OCI-LY3 (cell line): ENCODE results near the gene RAB3GAP2.

ENCODE experiments used
- H2AFZ ChIP-seq: fragments of 200-600, 300-600 bp; shearing (Covaris generic); 2 replicates; pipeline ENCODE4 v1.6.0; 2014; ENCODE audit warnings: antibody characterized with exemption, low read depth, low read length
- H3K27ac ChIP-seq: fragments of 200-600, 300-600 bp; sonication (generic); 2 replicates; pipeline ENCODE4 v1.5.1; 2014; ENCODE audit warnings: mild to moderate bottlenecking, low read length, moderate library complexity, mixed read lengths
- H3K27me3 ChIP-seq: fragments of 200-600, 300-600 bp; sonication (generic); 2 replicates; pipeline ENCODE4 v1.6.1; 2014; ENCODE audit warnings: low read depth, low read length, mixed read lengths
- H3K36me3 ChIP-seq: fragments of 200-600, 300-600 bp; sonication (generic); replicated peaks from 2 replicates; pipeline ENCODE3; 2014; ENCODE audit warnings: low read depth, low read length, mixed read lengths
- H3K4me1 ChIP-seq: fragments of 300-600, 200-600 bp; sonication (generic); 2 replicates; pipeline ENCODE4 v1.6.1; 2014; ENCODE audit warnings: low read length, mixed read lengths
- H3K4me2 ChIP-seq: fragments of 200-600, 300-600 bp; sonication (generic); 2 replicates; pipeline ENCODE4 v1.6.1; 2014; ENCODE audit warnings: low read length, mixed read lengths
- H3K4me3 ChIP-seq: fragments of 300-600, 200-600 bp; sonication (generic); 2 replicates; pipeline ENCODE4 v1.5.1; 2014; ENCODE audit warnings: antibody characterized with exemption, mild to moderate bottlenecking, low read length, moderate library complexity
- H3K79me2 ChIP-seq: fragments of 300-600, 200-600 bp; shearing (Covaris generic); 2 replicates; pipeline ENCODE4 v1.6.1; 2014; ENCODE audit warnings: mild to moderate bottlenecking, low read length, mixed read lengths
- H3K9ac ChIP-seq: fragments of 300-600, 200-600 bp; shearing (Covaris generic); 2 replicates; pipeline ENCODE4 v1.6.0; 2014; ENCODE audit warnings: mild to moderate bottlenecking, low read length, moderate library complexity
- H3K9me3 ChIP-seq: fragments of 200-600, 300-600 bp; shearing (Covaris generic); 2 replicates; pipeline ENCODE4 v1.6.1; 2014; ENCODE audit warnings: low read length, mixed read lengths; ENCODE audit not compliant: insufficient read depth
- H4K20me1 ChIP-seq: fragments of 200-600, 300-600 bp; sonication (generic); 2 replicates; pipeline ENCODE4 v1.6.1; 2016; ENCODE audit warnings: low read length, mixed read lengths; ENCODE audit not compliant: insufficient read depth
- CTCF ChIP-seq: fragments of 200-600, 300-600 bp; sonication (generic); IDR thresholded peaks from 2 replicates; pipeline ENCODE4 v1.5.1; 2014; ENCODE audit warnings: antibody characterized with exemption, low read length, low read depth
- EZH2phosphoT487 ChIP-seq: fragments of 200-600 bp; shearing (Covaris generic); IDR thresholded peaks from 2 replicates; pipeline ENCODE4 v1.6.1; 2018; ENCODE audit warnings: antibody characterized with exemption, mixed run types, low read depth

RAB3GAP2 gene

GRCh38 chr1:220186752-220187151 is 85.5 kb downstream of the RAB3GAP2 start:
- Histone ChIP-seq H3K4me1 (no peaks in the 10 kb centered on the region), H4K20me1 (no peaks in the 10 kb centered on the region), H3K4me3 (no peak overlapping the region), H3K27ac (no peak overlapping the region), H3K4me2 (no peak overlapping the region), H3K27me3 (no peaks in the 10 kb centered on the region), H3K79me2 (no peaks in the 10 kb centered on the region), H2AFZ (no peak overlapping the region), H3K9ac (no peak overlapping the region), H3K9me3 (no peaks in the 10 kb centered on the region), H3K36me3 (peaks cover 54% of the 10 kb centered on the region)
- no peak for TF ChIP-seq CTCF
- no peak for TF ChIP-seq EZH2phosphoT487

- Histone ChIP-seq H3K36me3 (peaks cover 55% of the 10 kb centered on the region), H3K27ac (no peak overlapping the region), H4K20me1 (no peaks in the 10 kb centered on the region), H3K4me1 (no peaks in the 10 kb centered on the region), H3K4me2 (no peak overlapping the region), H3K9ac (no peak overlapping the region), H3K79me2 (no peaks in the 10 kb centered on the region), H3K27me3 (no peaks in the 10 kb centered on the region), H3K4me3 (no peak overlapping the region), H2AFZ (no peak overlapping the region), H3K9me3 (no peaks in the 10 kb centered on the region)
- TF ChIP-seq EZH2phosphoT487, result no peak
- no peak for TF ChIP-seq CTCF
Observed at GRCh38 chr1:220184506-220184905, 87.7 kb downstream of the RAB3GAP2 start.

GRCh38 chr1:220182656-220183055 is 89.6 kb downstream of the RAB3GAP2 start:
- no peak overlapping the region for H3K9ac ChIP-seq
- no peaks in the 10 kb centered on the region for H3K27me3 ChIP-seq
- H3K79me2 ChIP-seq, result peaks cover 8% of the 10 kb centered on the region; the same call in 1 of the 2 replicates
- H3K4me1 ChIP-seq, result peaks cover 8% of the 10 kb centered on the region
- H3K27ac ChIP-seq, result no peak overlapping the region
- no peaks in the 10 kb centered on the region for H3K9me3 ChIP-seq
- no peaks in the 10 kb centered on the region for H4K20me1 ChIP-seq
- no peak overlapping the region for H2AFZ ChIP-seq
- TF ChIP-seq EZH2phosphoT487, result no peak
- no peak for TF ChIP-seq CTCF
- H3K4me3 ChIP-seq, result no peak overlapping the region
- peaks cover 53% of the 10 kb centered on the region for H3K36me3 ChIP-seq
- no peak overlapping the region for H3K4me2 ChIP-seq

DNA sequence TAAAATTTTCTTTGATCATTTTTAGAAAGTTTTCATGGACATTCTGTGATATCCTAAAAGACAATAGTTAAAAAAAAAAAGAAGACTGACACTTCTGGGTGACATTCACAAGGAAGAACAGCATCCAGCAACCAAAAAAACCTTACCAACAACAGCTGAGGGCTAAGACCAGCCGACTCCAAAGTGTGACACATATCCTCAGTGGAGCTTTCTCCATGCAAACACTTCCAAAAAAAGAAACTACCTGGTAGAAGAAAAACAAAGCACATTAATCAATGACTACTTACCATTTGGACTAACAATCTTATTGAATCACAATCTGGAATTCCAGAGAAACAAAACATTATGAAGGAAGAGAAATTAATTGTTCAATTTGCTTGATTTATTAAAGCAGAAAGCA is 90.1 kb downstream of the RAB3GAP2 start:
- Histone ChIP-seq H3K4me2 (no peak overlapping the region), H3K27me3 (no peaks in the 10 kb centered on the region), H3K27ac (no peak overlapping the region), H3K4me1 (peaks cover 9% of the 10 kb centered on the region), H3K9me3 (no peaks in the 10 kb centered on the region), H3K9ac (no peak overlapping the region), H2AFZ (no peak overlapping the region), H3K4me3 (no peak overlapping the region), H4K20me1 (0 out of 2 replicates have a peak, but pooled peaks cover 2% of the 10 kb centered on the region), H3K79me2 (peaks cover 10% of the 10 kb centered on the region), H3K36me3 (peaks cover 54% of the 10 kb centered on the region)
- no peak for TF ChIP-seq EZH2phosphoT487
- no peak for TF ChIP-seq CTCF
